Measurements from ENCODE around the gene KLK10.
"Not testable (repeated sequence)": the region's sequence is repeated elsewhere in the genome, so short reads cannot be mapped to it uniquely, and the experiment has no call there.

Gene KLK10

DNA sequence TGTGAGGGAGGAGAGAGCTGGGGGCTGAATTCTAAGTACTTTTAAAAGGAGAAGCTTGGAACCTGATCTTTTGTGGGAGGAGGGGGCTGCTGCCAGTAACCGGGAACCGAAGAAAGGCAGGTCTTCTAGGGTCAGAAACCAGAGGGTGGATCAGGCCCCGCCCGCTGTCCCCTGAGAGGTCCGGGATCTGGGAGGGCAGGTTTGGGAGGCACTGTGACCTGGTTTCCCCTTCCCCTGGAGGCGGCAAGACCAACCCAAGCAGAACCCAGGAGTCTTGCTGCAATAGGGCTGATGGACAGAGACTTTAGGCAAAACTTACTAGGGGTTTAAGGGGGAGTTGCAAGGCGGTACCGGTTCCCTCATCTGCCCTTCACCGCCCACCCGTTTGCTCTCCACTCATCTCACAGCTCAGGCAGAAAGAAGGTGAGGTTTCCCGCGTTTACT lies 17.4 kb downstream of the KLK10 start:
- no peak for DNase-seq (ENCODE audit: low read depth in 2 of 2)

GRCh38 chr19:51001515-51001914 lies 18.0 kb downstream of the KLK10 start, which contains the start of gene KLK8:
Gene KLK8 (minus strand): TSS chr19:51001604. CDS start chr19:51001167, 437 bp downstream.
- DNase-seq (ENCODE audit: low read depth in 2 of 2) = no peak

DNA sequence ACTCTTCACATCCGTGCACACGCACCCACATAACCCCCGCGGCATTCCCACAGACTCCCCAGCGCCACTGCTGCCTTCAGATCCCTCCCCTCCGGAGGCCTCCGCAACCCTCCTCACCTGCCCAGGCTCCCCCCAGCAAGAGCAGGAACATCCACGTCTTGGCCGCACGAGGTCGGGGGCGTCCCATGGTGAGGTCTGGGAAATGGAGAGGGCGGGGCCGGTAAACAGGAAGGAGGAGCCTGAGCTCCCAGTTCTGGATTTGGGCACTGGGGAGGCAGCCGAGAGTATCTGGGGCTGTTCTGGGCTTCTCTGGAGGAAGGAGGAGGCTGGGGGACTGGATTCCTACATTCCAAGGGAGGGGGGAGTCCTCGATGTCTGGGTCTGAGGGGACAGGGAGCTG lies 18.5 kb downstream of the KLK10 start:
- DNase-seq (ENCODE audit: low read depth in 2 of 2) = no peak

GRCh38 chr19:51000426-51000825 lies 19.1 kb downstream of the KLK10 start:
- DNase-seq (ENCODE audit: low read depth in 2 of 2) = no peak

DNA sequence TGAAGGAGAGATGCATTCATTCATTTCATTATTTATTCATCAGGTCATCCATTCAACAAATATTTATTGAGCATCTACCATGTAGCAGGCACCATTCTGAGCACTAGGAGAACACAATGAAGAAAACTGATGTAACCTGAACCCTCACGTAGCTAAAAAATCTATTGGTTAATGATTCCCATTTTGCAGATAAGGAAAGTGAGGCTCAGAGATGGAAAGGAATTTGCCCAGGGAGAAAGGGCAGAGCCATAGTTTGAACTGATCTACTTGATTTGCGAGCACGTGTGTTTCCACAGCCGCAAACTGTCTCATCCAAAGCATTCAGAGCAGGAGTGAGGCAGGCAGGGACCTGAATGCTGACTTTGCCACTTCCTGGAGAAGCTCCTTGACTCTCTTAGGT lies 20.8 kb downstream of the KLK10 start:
- no peak for DNase-seq (ENCODE audit: low read depth in 2 of 2)

DNA sequence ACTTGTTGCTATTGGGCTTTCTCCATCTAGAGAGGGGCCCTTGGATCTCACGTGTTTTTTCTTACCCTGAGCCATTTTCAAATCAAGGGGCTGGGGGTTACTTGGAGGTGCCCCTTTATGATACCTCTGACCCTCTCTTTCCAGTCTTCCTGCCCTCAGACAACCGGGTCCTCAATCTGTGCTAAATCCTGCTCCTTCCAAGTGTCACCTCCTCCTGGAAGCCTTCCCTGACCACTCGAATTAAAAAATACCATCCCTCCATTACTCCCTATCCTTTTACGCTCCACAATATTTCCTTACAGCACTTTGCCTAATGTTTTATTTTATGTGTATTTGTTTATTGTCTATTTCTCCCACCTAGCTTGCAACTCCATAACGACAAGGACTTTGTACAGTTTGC lies 21.4 kb downstream of the KLK10 start:
- no peak for DNase-seq (ENCODE audit: low read depth in 2 of 2)

GRCh38 chr19:50994129-50994528 lies 25.4 kb downstream of the KLK10 start:
- no peak for DNase-seq (ENCODE audit: low read depth in 2 of 2)

GRCh38 chr19:50992666-50993035 lies 26.9 kb downstream of the KLK10 start:
- no peak for DNase-seq (ENCODE audit: low read depth in 2 of 2)

DNA sequence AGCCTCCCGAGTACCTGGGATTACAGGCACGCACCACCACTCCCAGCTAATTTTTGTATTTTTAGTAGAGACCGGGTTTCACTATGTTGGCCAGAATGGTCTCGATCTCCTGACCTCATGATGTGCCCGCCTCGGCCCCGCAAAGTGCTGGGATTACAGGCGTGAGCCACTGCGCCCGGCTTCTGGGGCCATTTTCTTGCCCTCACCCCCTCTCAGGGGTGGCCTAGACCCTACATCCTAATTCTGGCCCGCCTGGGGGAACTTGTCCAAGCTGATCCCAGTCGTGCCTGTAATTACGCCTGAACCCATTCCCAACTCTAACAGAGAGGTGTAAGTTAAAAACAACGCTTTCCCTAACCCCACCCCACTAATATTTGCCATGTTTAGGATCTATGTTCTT lies 35.1 kb downstream of the KLK10 start:
- not testable (repeated sequence) for DNase-seq (ENCODE audit: low read depth in 2 of 2)

DNA sequence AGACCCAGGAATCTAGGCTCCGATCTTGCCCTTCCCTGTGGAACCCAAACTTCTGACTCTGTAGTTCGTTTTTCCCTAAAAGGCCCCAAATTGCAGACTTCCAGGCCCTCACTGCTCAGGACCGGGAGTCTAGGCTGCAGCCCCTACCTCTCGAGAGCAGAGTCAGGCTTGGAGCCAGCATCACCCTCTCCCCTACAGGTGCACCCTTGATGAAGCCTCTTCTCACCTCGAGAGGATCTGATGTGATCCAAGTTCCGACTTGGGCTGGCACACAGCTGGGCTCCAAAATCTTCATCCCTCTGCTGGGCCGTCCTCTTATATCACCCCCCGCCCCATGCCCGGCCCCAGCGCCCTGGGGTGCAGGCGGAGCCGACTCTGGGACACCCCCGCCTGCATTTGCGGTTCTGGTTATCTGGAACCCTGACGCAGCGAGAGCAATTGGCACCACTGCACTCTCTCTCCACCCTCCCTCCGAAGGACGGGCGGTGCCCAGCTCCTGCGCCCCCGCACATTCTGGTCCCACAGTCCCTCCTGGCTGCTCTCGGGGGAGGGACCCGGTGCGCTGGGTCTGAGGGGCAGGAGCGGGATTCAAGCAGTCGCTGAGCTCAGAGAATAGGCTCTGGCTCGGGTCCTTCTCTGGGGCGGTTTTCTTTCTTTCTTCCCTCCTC lies 35.8 kb downstream of the KLK10 start, which contains the start of gene KLK7:
Gene KLK7 (minus strand): TSS at position 293 of the 668 bp plus-strand sequence. CDS start 1,518 bp downstream, outside the sequence.
- no peak for DNase-seq (ENCODE audit: low read depth in 2 of 2)

DNA sequence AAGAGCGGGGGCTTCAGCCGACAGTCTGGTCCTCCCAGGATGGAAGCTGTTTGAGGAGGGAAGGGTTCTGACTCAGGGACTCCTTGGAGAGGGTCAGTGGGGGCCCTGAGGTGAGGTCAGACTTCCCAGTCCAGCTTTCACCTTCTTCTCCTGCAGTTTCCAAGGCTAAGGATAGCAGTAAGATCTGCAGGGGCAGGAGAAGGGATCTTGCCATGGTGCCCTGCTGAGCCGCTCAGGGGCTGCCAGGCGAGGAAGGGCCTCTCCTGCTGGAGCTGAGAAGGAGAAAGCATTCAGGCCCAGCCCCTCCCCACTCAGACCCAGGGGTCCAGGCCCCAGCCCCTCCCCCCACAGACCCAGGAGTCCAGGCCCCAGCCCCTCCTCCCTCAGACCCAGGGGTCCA lies 37.3 kb downstream of the KLK10 start:
- no peak for DNase-seq (ENCODE audit: low read depth in 2 of 2)

GRCh38 chr19:50981587-50982146 lies 37.8 kb downstream of the KLK10 start:
- DNase-seq (ENCODE audit: low read depth in 2 of 2) = no peak

DNA sequence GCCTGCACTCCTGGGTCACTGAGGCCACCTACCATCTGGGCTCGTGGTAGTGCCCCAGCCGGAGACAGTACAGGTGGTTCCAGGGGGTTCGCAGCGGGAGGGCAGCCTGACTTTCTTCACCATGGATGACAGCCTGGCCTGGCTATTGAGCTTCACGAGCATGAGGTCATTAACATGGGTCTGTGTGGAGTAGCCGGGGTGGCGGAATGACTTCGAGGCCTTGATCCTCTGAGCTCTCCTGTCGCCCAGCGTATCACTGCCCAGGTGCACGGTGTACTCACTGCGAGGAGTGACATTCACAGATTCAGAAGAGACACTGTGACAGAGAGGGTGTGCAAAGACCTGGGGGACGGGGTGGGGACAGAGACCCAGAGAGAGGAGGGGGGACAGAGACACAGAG lies 39.3 kb downstream of the KLK10 start:
- no peak for DNase-seq (ENCODE audit: low read depth in 2 of 2)

DNA sequence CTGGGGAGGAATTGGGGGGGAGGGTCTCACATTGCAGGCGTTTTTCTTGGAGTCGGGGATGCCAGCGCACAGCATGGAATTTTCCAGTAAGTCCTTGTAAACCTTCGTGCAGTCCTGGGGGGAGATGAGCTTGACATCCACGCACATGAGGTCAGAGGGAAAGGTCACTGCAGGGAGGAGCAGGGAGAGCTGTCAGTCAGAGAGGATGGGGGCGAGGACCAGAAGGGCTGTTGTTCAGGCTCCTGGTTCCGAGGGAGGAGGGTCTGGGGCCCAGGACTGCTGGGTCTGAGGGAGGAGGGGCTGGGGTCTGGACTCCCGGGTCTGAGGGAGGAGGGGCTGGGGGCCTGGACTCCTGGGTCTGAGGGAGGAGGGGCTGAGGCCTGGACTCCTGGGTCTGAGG lies 39.8 kb downstream of the KLK10 start:
- no peak for DNase-seq (ENCODE audit: low read depth in 2 of 2)

DNA sequence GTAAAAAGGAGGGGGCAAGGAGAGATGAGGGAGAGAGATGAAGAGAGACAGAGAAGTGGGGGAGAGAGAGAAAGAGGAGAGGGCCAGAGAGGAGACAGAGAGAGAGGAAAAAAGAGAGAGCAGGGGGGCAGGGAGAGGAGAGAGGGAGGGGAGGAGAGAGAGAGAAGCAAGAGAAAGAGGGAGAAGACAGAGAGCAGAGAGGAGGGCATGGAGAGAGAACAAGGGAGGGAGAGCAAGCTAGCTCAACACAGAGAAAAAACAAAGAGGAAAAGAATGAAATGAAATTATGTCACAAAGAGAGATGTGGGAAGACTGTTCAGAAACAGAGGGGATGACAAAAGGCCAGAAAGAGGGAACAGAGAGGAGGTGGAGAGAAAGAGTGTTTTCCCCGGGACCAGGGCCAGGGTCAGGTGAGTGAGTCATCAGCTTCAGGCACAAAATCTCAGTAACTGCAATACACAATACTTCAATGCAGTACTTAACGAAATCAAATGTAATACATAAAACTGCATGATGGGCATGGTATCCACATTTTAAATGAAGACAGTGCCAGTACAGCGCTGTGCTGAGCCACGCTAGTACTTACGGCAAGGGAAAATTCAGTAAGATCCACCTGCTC lies 40.6 kb downstream of the KLK10 start:
- DNase-seq (ENCODE audit: low read depth in 2 of 2) = no peak

DNA sequence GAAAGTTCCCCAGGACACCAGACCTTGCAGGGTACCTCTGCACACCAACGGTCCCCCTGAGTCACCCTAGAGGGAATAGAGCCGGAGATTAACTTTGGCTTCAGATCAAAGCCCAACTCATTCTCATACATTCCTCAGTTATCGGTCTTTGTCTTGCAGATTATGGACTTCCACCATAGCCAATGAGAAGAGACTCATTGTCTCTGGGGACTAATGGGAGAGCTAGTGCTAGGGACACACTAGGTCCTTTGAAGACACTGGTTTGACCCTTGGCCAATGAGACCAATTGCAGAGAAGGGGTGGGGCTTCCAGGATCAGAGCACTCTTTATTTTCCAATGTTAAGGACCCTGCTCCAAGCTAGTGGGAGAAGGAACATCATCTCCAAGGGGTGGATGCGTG lies 41.9 kb downstream of the KLK10 start:
- DNase-seq (ENCODE audit: low read depth in 2 of 2) = no peak

GRCh38 chr19:50975766-50976165 lies 43.7 kb downstream of the KLK10 start:
- no peak for DNase-seq (ENCODE audit: low read depth in 2 of 2)

DNA sequence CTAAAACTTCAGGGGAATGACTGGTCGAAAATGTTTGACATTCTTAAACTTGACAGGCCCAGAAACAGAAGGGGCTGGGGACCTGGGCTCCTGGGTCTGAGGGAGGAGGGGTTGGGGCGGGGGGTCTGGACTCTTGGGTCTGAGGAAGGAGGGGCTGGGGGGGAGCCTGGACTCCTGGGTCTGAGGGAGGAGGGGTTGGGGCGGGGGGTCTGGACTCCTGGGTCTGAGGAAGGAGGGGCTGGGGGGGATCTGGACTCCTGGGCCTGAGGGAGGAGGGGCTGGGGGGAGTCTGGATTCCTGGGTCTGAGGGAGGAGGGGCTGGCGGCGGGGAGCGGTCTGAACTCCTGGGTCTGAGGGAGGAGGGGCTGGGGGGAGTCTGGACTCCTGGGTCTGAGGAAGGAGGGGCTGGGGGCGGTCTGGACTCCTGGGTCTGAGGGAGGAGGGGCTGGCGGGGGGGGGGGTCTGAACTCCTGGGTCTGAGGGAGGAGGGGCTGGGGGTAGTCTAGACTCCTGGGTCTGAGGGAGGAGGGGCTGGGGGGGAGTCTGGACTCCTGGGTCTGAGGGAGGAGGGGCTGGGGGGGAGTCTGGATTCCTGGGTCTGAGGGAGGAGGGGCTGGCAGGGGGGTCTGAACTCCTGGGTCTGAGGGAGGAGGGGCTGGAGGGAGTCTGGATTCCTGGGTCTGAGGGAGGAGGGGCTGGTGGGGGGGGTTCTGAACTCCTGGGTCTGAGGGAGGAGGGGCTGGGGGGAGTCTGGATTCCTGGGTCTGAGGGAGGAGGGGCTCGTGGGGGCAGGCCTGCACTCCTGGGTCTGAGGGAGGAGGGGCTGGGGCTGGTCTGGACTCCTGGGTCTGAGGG lies 44.6 kb downstream of the KLK10 start:
- no peak for DNase-seq (ENCODE audit: low read depth in 2 of 2)

GRCh38 chr19:50972795-50973376 lies 46.6 kb downstream of the KLK10 start:
- DNase-seq (ENCODE audit: low read depth in 2 of 2) = no peak

DNA sequence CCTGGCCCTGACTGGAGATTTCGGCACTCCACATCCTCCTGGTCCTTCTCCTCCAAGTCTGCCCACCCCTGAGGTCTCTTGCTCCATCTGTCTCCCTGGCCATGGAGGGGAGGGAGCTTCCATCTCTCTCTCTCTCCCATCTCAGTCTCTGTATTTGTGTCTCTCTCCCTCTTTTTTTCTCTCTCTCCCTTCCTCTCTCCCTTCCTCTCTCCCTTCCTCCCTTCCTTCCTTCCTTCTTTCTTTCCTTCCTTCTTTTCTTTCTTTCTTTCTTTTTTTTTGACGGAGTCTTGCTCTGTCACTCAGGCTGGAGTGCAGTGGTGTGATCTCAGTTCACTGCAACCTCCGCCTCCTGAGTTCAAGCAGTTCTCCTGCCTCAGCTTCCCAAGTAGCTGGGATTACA lies 49.7 kb downstream of the KLK10 start:
- DNase-seq (ENCODE audit: low read depth in 2 of 2) = not testable (repeated sequence)

DNA sequence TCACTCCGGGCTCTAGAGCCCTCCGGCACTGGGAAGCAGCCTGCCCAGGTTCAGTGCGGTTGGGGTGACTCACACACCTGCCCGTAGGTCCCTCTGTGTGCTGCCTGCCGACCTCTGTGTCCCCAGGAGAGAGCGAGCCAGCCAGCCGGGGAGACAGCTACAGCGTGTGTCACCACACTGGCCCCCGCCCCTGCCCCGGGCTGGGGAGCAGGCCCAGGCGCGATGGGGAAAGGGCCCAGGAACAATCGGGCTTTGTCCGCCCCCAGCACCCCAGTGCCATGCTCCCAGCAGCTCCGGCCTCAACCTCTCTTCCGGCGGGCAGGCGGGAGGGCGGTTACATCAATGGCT lies 50.1 kb downstream of the KLK10 start, which contains the start of gene KLK6:
Gene KLK6 (minus strand): TSS at position 179 of the 348 bp plus-strand sequence. CDS start 1,487 bp downstream, outside the sequence.
- DNase-seq (ENCODE audit: low read depth in 2 of 2) = no peak
